Trophoblast cell (in vitro differentiated cells and primary cell): ENCODE results near the gene HHATL.

ENCODE experiments used
- DNase-seq, 2 donors: peaks; one replicate each; pipeline ENCODE4 v3.0.0-alpha.2; 2016
- H2AFZ ChIP-seq: 2 replicates; pipeline ENCODE4 v1.6.1; 2013; ENCODE audit warnings: low read length, moderate library complexity, mild to moderate bottlenecking; ENCODE audit not compliant: insufficient read depth, poor library complexity
- H2AK5ac ChIP-seq: 2 replicates; pipeline ENCODE4 v1.6.1; 2013; ENCODE audit warnings: mild to moderate bottlenecking, low read length
- H2BK120ac ChIP-seq: 2 replicates; pipeline ENCODE4 v1.6.1; 2013; ENCODE audit warnings: low read length, mild to moderate bottlenecking, moderate library complexity; ENCODE audit not compliant: insufficient read depth, poor library complexity
- H2BK12ac ChIP-seq: 2 replicates; pipeline ENCODE4 v1.6.1; 2013; ENCODE audit warnings: mild to moderate bottlenecking, low read length, moderate library complexity
- H2BK5ac ChIP-seq: 2 replicates; pipeline ENCODE4 v1.6.1; 2013; ENCODE audit warnings: low read length, low read depth, moderate library complexity, mild to moderate bottlenecking; ENCODE audit not compliant: poor library complexity
- H3K14ac ChIP-seq: 2 replicates; pipeline ENCODE4 v1.6.1; 2013; ENCODE audit warnings: mild to moderate bottlenecking, low read length
- H3K18ac ChIP-seq: 2 replicates; pipeline ENCODE4 v1.6.1; 2013; ENCODE audit warnings: mild to moderate bottlenecking, low read length
- H3K23ac ChIP-seq: 2 replicates; pipeline ENCODE4 v1.6.1; 2013; ENCODE audit warnings: low read length
- H3K27ac ChIP-seq: 2 replicates; pipeline ENCODE4 v1.5.1; 2013; ENCODE audit warnings: low read depth, mild to moderate bottlenecking, inconsistent platforms, low read length, moderate library complexity
- H3K27me3 ChIP-seq: 2 replicates; pipeline ENCODE4 v1.6.1; 2013; ENCODE audit warnings: inconsistent platforms, mild to moderate bottlenecking, low read length, moderate library complexity; ENCODE audit not compliant: insufficient read depth
- H3K36me3 ChIP-seq, 2 experiments: 1 replicate in 1 of 2; 2 replicates in 1 of 2; pipeline ENCODE4 v1.6.1; 2013; ENCODE audit warnings: low read length in 2 of 2, mild to moderate bottlenecking in 2 of 2, moderate library complexity in 1 of 2; ENCODE audit not compliant: insufficient read depth in 2 of 2, control insufficient read depth in 1 of 2
- H3K4ac ChIP-seq: 2 replicates; pipeline ENCODE4 v1.6.1; 2013; ENCODE audit warnings: low read depth, mild to moderate bottlenecking, low read length, moderate library complexity
- H3K4me1 ChIP-seq, 2 experiments: 1 replicate in 1 of 2; 2 replicates in 1 of 2; pipeline ENCODE4 v1.6.1; 2013; ENCODE audit warnings: low read length in 2 of 2, mild to moderate bottlenecking in 2 of 2, moderate library complexity in 1 of 2; ENCODE audit not compliant: insufficient read depth in 2 of 2, control insufficient read depth in 1 of 2
- H3K4me2 ChIP-seq: 2 replicates; pipeline ENCODE4 v1.6.1; 2013; ENCODE audit warnings: inconsistent platforms, mild to moderate bottlenecking, low read length, moderate library complexity
- H3K4me3 ChIP-seq: 2 replicates; pipeline ENCODE4 v1.5.1; 2013; ENCODE audit warnings: mild to moderate bottlenecking, low read depth, low read length, inconsistent platforms
- H3K79me1 ChIP-seq: one replicate; pipeline ENCODE4 v1.6.1; 2013; ENCODE audit warnings: low read length
- H3K79me2 ChIP-seq: 2 replicates; pipeline ENCODE4 v1.6.1; 2013; ENCODE audit warnings: low read length, mild to moderate bottlenecking; ENCODE audit not compliant: control insufficient read depth, insufficient read depth, poor library complexity
- H3K9ac ChIP-seq: 2 replicates; pipeline ENCODE4 v1.6.1; 2013; ENCODE audit warnings: mild to moderate bottlenecking, low read length
- H3K9me3 ChIP-seq: 2 replicates; pipeline ENCODE4 v1.6.1; 2013; ENCODE audit warnings: low read depth, mild to moderate bottlenecking, control low read depth, inconsistent platforms, low read length; ENCODE audit not compliant: insufficient read depth
- H4K12ac ChIP-seq: 2 replicates; pipeline ENCODE4 v1.6.1; 2013; ENCODE audit warnings: low read depth, mild to moderate bottlenecking, low read length, moderate library complexity
- H4K8ac ChIP-seq: 2 replicates; pipeline ENCODE4 v1.6.1; 2013; ENCODE audit warnings: low read depth, mild to moderate bottlenecking, low read length, moderate library complexity
- H4K91ac ChIP-seq: one replicate; pipeline ENCODE4 v1.6.1; 2013; ENCODE audit warnings: low read depth, mild to moderate bottlenecking, low read length, moderate library complexity
- WGBS: extraction: QIAGEN DNeasy Blood & Tissue Kit; methylation state at CpG from one replicate; pipeline ENCODE4 v1.1.7; 2013; ENCODE audit warnings: missing lambda C conversion rate; ENCODE audit not compliant: insufficient read length, insufficient coverage; ENCODE audit errors: extremely low coverage; 5-methylcytosine and 5-hydroxymethylcytosine counted together

Gene HHATL

GRCh38 chr3:42707620-42708355, 5.2 kb upstream of the HHATL start:
- Histone ChIP-seq H3K14ac (no peak overlapping the region), H3K4ac (no peak overlapping the region), H3K9ac (no peak overlapping the region), H3K79me1 (no peaks in the 10 kb centered on the region), H3K23ac (no peak overlapping the region), H4K91ac (no peak overlapping the region), H2BK12ac (no peak overlapping the region), H2BK5ac (no peak overlapping the region), H3K79me2 (no peaks in the 10 kb centered on the region), H3K9me3 (peaks cover 1% of the 10 kb centered on the region), H2BK120ac (no peak overlapping the region), H4K12ac (no peak overlapping the region), H3K27me3 (no peaks in the 10 kb centered on the region), H3K4me3 (peak overlapping the region; percentile 38), H3K4me1 (no peaks in the 10 kb centered on the region), H2AFZ (no peak overlapping the region), H3K36me3 (no peaks in the 10 kb centered on the region), H2AK5ac (no peak overlapping the region), H3K18ac (no peak overlapping the region), H3K27ac (no peak overlapping the region), H4K8ac (no peak overlapping the region), H3K4me2 (no peak overlapping the region)
- DNase-seq: no peak
- no CpG with 5 or more reads among the region's 8 CpGs for WGBS

- Histone ChIP-seq H3K9ac (no peak overlapping the region), H3K9me3 (peaks cover 1% of the 10 kb centered on the region), H3K18ac (no peak overlapping the region), H3K27ac (no peak overlapping the region), H2BK120ac (no peak overlapping the region), H3K14ac (no peak overlapping the region), H3K36me3 (no peaks in the 10 kb centered on the region), H2AK5ac (no peak overlapping the region), H2BK5ac (no peak overlapping the region), H3K4me1 (no peaks in the 10 kb centered on the region), H3K4ac (no peak overlapping the region), H2BK12ac (no peak overlapping the region), H4K91ac (no peak overlapping the region), H3K79me2 (no peaks in the 10 kb centered on the region), H4K8ac (no peak overlapping the region), H3K4me2 (no peak overlapping the region), H2AFZ (no peak overlapping the region), H3K79me1 (no peaks in the 10 kb centered on the region), H3K27me3 (no peaks in the 10 kb centered on the region), H4K12ac (no peak overlapping the region), H3K4me3 (peak overlapping the region; percentile 38), H3K23ac (no peak overlapping the region)
- DNase-seq: no peak
- WGBS: no CpG with 5 or more reads among the region's 7 CpGs
Observed at GRCh38 chr3:42706721-42707619, 4.4 kb upstream of the HHATL start.

GRCh38 chr3:42705962-42706585, 3.5 kb upstream of the HHATL start:
- H4K12ac ChIP-seq: no peak overlapping the region
- no peak overlapping the region for H4K8ac ChIP-seq
- H3K23ac ChIP-seq: no peak overlapping the region
- DNase-seq: no peak
- no CpG with 5 or more reads among the region's 10 CpGs for WGBS
- no peak overlapping the region for H2AFZ ChIP-seq
- no peak overlapping the region for H3K14ac ChIP-seq
- no peak overlapping the region for H2BK5ac ChIP-seq
- no peak overlapping the region for H3K4me2 ChIP-seq
- H3K9ac ChIP-seq: no peak overlapping the region
- no peaks in the 10 kb centered on the region for H3K79me1 ChIP-seq
- H3K4ac ChIP-seq: no peak overlapping the region
- H3K18ac ChIP-seq: no peak overlapping the region
- H3K9me3 ChIP-seq: peaks cover 1% of the 10 kb centered on the region
- H3K4me1 ChIP-seq: no peaks in the 10 kb centered on the region
- no peak overlapping the region for H3K4me3 ChIP-seq
- no peak overlapping the region for H2BK12ac ChIP-seq
- no peak overlapping the region for H3K27ac ChIP-seq
- H2BK120ac ChIP-seq: no peak overlapping the region
- H3K79me2 ChIP-seq: no peaks in the 10 kb centered on the region
- no peaks in the 10 kb centered on the region for H3K27me3 ChIP-seq
- H3K36me3 ChIP-seq: no peaks in the 10 kb centered on the region
- no peak overlapping the region for H4K91ac ChIP-seq
- H2AK5ac ChIP-seq: no peak overlapping the region

GRCh38 chr3:42705058-42705767, 2.6 kb upstream of the HHATL start:
- Histone ChIP-seq H2BK5ac (no peak overlapping the region), H2AK5ac (no peak overlapping the region), H3K4me1 (no peaks in the 10 kb centered on the region), H3K18ac (no peak overlapping the region), H3K4me3 (no peak overlapping the region), H2BK120ac (no peak overlapping the region), H3K4me2 (no peak overlapping the region), H3K9me3 (peaks cover 1% of the 10 kb centered on the region), H4K91ac (no peak overlapping the region), H4K8ac (no peak overlapping the region), H3K79me1 (no peaks in the 10 kb centered on the region), H3K79me2 (no peaks in the 10 kb centered on the region), H3K27ac (no peak overlapping the region), H3K4ac (no peak overlapping the region), H3K14ac (no peak overlapping the region), H3K9ac (no peak overlapping the region), H3K23ac (no peak overlapping the region), H3K36me3 (no peaks in the 10 kb centered on the region), H2AFZ (no peak overlapping the region), H2BK12ac (no peak overlapping the region), H4K12ac (no peak overlapping the region), H3K27me3 (no peaks in the 10 kb centered on the region)
- DNase-seq: no peak
- WGBS: no CpG with 5 or more reads among the region's 7 CpGs
